Neural cell (in vitro differentiated cells): Measurements from ENCODE around the gene CFTR. TPM values are rescaled to one million over a fixed set of nuclear protein-coding genes. Genes with fewer than 3 reads are reported as not detected.

ENCODE experiments used
- H2AFZ ChIP-seq: fragments of 200-600, 300-800 bp; sonication (generic), shearing (Covaris generic); 2 replicates; pipeline ENCODE4 v1.6.0; 2014; ENCODE audit warnings: low read depth, mild to moderate bottlenecking, antibody characterized with exemption, low read length, moderate library complexity
- H3F3A ChIP-seq: fragments of 200-600 bp; shearing (Covaris generic); 2 replicates; pipeline ENCODE4 v1.6.1; 2016; ENCODE audit warnings: mild to moderate bottlenecking, moderate library complexity, mixed read lengths, antibody characterized with exemption, low read length; ENCODE audit not compliant: insufficient read depth, poor library complexity, severe bottlenecking
- H3K27ac ChIP-seq: fragments of 200-600, 300-800 bp; sonication (generic), shearing (Covaris generic); 2 replicates; pipeline ENCODE4 v1.5.1; 2014; ENCODE audit warnings: mild to moderate bottlenecking, low read length, moderate library complexity
- H3K27me3 ChIP-seq: fragments of 300-800, 200-600 bp; sonication (generic), shearing (Covaris generic); 2 replicates; pipeline ENCODE4 v1.6.0; 2014; ENCODE audit warnings: mild to moderate bottlenecking, low read depth, low read length, moderate library complexity; ENCODE audit not compliant: insufficient read depth
- H3K36me3 ChIP-seq: fragments of 300-800, 200-600 bp; sonication (generic), shearing (Covaris generic); 2 replicates; pipeline ENCODE4 v1.5.1; 2014; ENCODE audit warnings: mild to moderate bottlenecking, antibody characterized with exemption, low read length, moderate library complexity; ENCODE audit not compliant: insufficient read depth
- H3K4me2 ChIP-seq: fragments of 300-800, 200-600 bp; sonication (generic), shearing (Covaris generic); 2 replicates; pipeline ENCODE4 v1.6.0; 2014; ENCODE audit warnings: mild to moderate bottlenecking, low read length
- H3K4me3 ChIP-seq: fragments of 300-800, 200-600 bp; sonication (generic), shearing (Covaris generic); 2 replicates; pipeline ENCODE4 v1.5.1; 2014; ENCODE audit warnings: mild to moderate bottlenecking, low read length, moderate library complexity
- H3K79me2 ChIP-seq: fragments of 200-600 bp; shearing (Covaris generic); replicated peaks from 2 replicates; pipeline ENCODE4 v1.6.0; 2014; ENCODE audit warnings: mild to moderate bottlenecking, low read length, moderate library complexity; ENCODE audit not compliant: insufficient read depth
- H3K9ac ChIP-seq: fragments of 300-800, 200-600 bp; sonication (generic), shearing (Covaris generic); 2 replicates; pipeline ENCODE4 v1.6.1; 2016; ENCODE audit warnings: mild to moderate bottlenecking, low read length, mixed read lengths
- H3K9me2 ChIP-seq: fragments of 200-600 bp; shearing (Covaris generic); 2 replicates; pipeline ENCODE4 v1.6.1; 2016; ENCODE audit warnings: mild to moderate bottlenecking, low read length, mixed read lengths; ENCODE audit not compliant: insufficient read depth
- H3K9me3 ChIP-seq: fragments of 200-600, 300-800 bp; sonication (generic), shearing (Covaris generic); 2 replicates; pipeline ENCODE4 v1.6.1; 2016; ENCODE audit warnings: mild to moderate bottlenecking, mixed run types, low read length, moderate library complexity, mixed read lengths
- H4K20me1 ChIP-seq: fragments of 200-600 bp; shearing (Covaris generic); 2 replicates; pipeline ENCODE4 v1.6.1; 2016; ENCODE audit warnings: mild to moderate bottlenecking, mixed run types; ENCODE audit not compliant: insufficient read depth
- EP300 ChIP-seq: fragments of 450-650 bp; conservative IDR thresholded peaks from 2 replicates; pipeline ENCODE4 v1.6.1; 2014; ENCODE audit warnings: antibody characterized with exemption, mild to moderate bottlenecking, moderate library complexity; ENCODE audit not compliant: poor library complexity, severe bottlenecking
- EZH2 ChIP-seq: fragments of 200-600, 300-800 bp; shearing (Covaris generic), sonication (generic); IDR thresholded peaks from 2 replicates; pipeline ENCODE4 v1.6.1; 2014; ENCODE audit warnings: antibody characterized with exemption, low read length, borderline replicate concordance, mild to moderate bottlenecking; ENCODE audit not compliant: insufficient read depth, poor library complexity, severe bottlenecking
- MXI1 ChIP-seq: fragments of 450-650 bp; conservative IDR thresholded peaks from 2 replicates; pipeline ENCODE4 v1.6.1; 2014; ENCODE audit warnings: antibody characterized with exemption, mild to moderate bottlenecking; ENCODE audit not compliant: poor library complexity, severe bottlenecking
- POLR2AphosphoS5 ChIP-seq: IDR thresholded peaks from 2 replicates; pipeline ENCODE4 v1.6.1; 2012
- RAD21 ChIP-seq: fragments of 450-650 bp; conservative IDR thresholded peaks from 2 replicates; pipeline ENCODE4 v1.6.1; 2014; ENCODE audit warnings: antibody characterized with exemption, mild to moderate bottlenecking, moderate library complexity
- SMC3 ChIP-seq: fragments of 450-650 bp; conservative IDR thresholded peaks from 2 replicates; pipeline ENCODE4 v1.6.1; 2014; ENCODE audit warnings: antibody characterized with exemption, mild to moderate bottlenecking, moderate library complexity; ENCODE audit not compliant: poor library complexity
- TAF1 ChIP-seq: IDR thresholded peaks from 2 replicates; pipeline ENCODE4 v1.6.1; 2012; ENCODE audit warnings: low read depth
- polyA plus RNA-seq: library from polyadenylated mRNA; depleted of rRNA; stranded (reverse); fragments of >200 nt; gene quantifications from 2 replicates; pipeline ENCODE4 v1.2.3, GENCODE V29; 2014
- TF ChIP-seq, protein P1 (sequence below): IDR thresholded peaks from 2 replicates; pipeline ENCODE4 v1.6.1; 2012; ENCODE audit warnings: borderline replicate concordance
- TF ChIP-seq, protein P2 (sequence below): fragments of 450-650 bp; IDR thresholded peaks from 2 replicates; pipeline ENCODE4 v1.5.1; 2014; ENCODE audit warnings: antibody characterized with exemption, mild to moderate bottlenecking, moderate library complexity; ENCODE audit not compliant: poor library complexity, severe bottlenecking

Gene CFTR
- polyA plus RNA-seq, 1 donor from 2014 or later, result not detected

DNA sequence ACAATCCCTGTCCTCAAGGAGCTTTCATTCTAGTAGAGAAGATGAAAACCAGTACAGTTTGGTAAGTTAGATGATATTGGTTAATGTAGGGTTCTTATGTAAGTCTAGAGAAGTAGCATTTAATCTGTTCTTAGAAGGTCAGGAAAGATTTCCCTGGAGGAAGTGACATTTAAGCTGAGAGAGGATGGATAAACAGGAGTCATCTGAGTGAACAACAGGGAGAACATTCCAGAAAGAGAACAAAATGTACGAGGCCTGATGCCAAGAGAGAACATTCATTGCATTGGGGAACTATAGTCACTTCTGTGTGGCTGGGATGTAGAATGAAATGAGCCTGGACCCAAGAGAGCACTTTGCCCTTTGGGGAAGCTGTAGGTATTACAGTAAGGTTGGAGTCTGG lies 88.0 kb downstream of the CFTR start:
- no peak overlapping the region for H3K9ac ChIP-seq
- no peaks in the 10 kb centered on the region for H3K79me2 ChIP-seq
- TF ChIP-seq EZH2, result no peak
- no peak for TF ChIP-seq TAF1
- TF ChIP-seq, protein P1, sequence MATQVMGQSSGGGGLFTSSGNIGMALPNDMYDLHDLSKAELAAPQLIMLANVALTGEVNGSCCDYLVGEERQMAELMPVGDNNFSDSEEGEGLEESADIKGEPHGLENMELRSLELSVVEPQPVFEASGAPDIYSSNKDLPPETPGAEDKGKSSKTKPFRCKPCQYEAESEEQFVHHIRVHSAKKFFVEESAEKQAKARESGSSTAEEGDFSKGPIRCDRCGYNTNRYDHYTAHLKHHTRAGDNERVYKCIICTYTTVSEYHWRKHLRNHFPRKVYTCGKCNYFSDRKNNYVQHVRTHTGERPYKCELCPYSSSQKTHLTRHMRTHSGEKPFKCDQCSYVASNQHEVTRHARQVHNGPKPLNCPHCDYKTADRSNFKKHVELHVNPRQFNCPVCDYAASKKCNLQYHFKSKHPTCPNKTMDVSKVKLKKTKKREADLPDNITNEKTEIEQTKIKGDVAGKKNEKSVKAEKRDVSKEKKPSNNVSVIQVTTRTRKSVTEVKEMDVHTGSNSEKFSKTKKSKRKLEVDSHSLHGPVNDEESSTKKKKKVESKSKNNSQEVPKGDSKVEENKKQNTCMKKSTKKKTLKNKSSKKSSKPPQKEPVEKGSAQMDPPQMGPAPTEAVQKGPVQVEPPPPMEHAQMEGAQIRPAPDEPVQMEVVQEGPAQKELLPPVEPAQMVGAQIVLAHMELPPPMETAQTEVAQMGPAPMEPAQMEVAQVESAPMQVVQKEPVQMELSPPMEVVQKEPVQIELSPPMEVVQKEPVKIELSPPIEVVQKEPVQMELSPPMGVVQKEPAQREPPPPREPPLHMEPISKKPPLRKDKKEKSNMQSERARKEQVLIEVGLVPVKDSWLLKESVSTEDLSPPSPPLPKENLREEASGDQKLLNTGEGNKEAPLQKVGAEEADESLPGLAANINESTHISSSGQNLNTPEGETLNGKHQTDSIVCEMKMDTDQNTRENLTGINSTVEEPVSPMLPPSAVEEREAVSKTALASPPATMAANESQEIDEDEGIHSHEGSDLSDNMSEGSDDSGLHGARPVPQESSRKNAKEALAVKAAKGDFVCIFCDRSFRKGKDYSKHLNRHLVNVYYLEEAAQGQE, result no peak
- TF ChIP-seq, protein P2, sequence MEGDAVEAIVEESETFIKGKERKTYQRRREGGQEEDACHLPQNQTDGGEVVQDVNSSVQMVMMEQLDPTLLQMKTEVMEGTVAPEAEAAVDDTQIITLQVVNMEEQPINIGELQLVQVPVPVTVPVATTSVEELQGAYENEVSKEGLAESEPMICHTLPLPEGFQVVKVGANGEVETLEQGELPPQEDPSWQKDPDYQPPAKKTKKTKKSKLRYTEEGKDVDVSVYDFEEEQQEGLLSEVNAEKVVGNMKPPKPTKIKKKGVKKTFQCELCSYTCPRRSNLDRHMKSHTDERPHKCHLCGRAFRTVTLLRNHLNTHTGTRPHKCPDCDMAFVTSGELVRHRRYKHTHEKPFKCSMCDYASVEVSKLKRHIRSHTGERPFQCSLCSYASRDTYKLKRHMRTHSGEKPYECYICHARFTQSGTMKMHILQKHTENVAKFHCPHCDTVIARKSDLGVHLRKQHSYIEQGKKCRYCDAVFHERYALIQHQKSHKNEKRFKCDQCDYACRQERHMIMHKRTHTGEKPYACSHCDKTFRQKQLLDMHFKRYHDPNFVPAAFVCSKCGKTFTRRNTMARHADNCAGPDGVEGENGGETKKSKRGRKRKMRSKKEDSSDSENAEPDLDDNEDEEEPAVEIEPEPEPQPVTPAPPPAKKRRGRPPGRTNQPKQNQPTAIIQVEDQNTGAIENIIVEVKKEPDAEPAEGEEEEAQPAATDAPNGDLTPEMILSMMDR, result no peak
- TF ChIP-seq MXI1, result no peak
- no peak for TF ChIP-seq POLR2AphosphoS5
- TF ChIP-seq RAD21, result no peak
- no peak for TF ChIP-seq SMC3
- no peak for TF ChIP-seq EP300
- no peak overlapping the region for H3K27ac ChIP-seq
- H3K27me3 ChIP-seq, result no peaks in the 10 kb centered on the region
- H3K9me2 ChIP-seq, result no peaks in the 10 kb centered on the region
- no peaks in the 10 kb centered on the region for H4K20me1 ChIP-seq
- H3K4me2 ChIP-seq, result no peak overlapping the region
- H2AFZ ChIP-seq, result no peak overlapping the region
- no peak overlapping the region for H3K4me3 ChIP-seq
- no peaks in the 10 kb centered on the region for H3K9me3 ChIP-seq
- no peaks in the 10 kb centered on the region for H3F3A ChIP-seq
- H3K36me3 ChIP-seq, result no peaks in the 10 kb centered on the region

DNA sequence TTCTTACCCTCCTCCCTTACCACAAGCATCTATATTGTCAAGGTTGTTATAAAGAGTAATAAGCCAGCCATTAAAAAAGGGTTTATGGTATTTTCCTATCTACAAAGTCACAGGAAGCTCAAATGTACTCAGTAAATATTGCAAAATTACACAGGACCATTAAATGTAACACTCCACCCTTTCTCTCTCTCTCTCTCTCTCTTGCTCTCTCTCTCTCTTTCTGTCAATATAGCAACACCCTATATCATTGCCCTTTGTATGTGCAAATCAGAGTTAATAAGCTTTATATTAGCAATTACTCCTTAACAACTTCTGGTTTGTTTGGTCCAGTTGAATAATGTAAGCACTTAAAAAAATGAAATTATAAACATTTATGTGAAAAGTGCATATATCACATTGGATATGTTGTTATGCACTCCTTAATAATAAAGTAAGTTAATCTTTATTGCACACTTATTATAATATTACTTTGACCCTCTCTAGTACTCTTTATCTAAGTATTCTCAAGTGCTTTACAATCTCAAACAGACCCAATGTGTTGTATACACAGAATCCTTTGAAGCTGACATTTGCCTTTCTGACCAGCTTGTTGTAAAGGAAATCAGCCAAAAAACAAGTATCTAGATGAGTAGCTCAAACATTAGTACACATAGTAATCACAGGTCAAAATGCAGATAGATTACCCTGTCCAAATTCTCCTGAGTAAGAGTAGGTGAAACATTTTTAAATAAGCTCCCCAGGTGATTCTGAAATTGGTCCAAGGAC lies 93.2 kb downstream of the CFTR start:
- H3F3A ChIP-seq, result no peaks in the 10 kb centered on the region
- TF ChIP-seq, protein P1, result no peak
- TF ChIP-seq POLR2AphosphoS5, result no peak
- TF ChIP-seq, protein P2, result no peak
- no peak for TF ChIP-seq SMC3
- no peak for TF ChIP-seq EZH2
- no peak for TF ChIP-seq RAD21
- TF ChIP-seq TAF1, result no peak
- TF ChIP-seq MXI1, result no peak
- no peak overlapping the region for H3K4me3 ChIP-seq
- H3K9me2 ChIP-seq, result no peaks in the 10 kb centered on the region
- no peak overlapping the region for H3K9ac ChIP-seq
- no peaks in the 10 kb centered on the region for H4K20me1 ChIP-seq
- no peaks in the 10 kb centered on the region for H3K79me2 ChIP-seq
- H3K27me3 ChIP-seq, result no peaks in the 10 kb centered on the region
- no peak overlapping the region for H2AFZ ChIP-seq
- H3K36me3 ChIP-seq, result no peaks in the 10 kb centered on the region
- no peaks in the 10 kb centered on the region for H3K9me3 ChIP-seq
- H3K27ac ChIP-seq, result no peak overlapping the region
- no peak overlapping the region for H3K4me2 ChIP-seq
